NCI-H82 treated with DMSO at 0.1 percent for 48 hours (cell line): Measurements from ENCODE around the gene CCNC.
"Not testable (repeated sequence)": the region's sequence is repeated elsewhere in the genome, so short reads cannot be mapped to it uniquely, and the experiment has no call there.

Source experiments
- DNase-seq: peaks from one replicate; lab custom pipeline; 2025; ENCODE audit not compliant: unreplicated experiment; lab: John Stamatoyannopoulos, UW

Gene CCNC

DNA sequence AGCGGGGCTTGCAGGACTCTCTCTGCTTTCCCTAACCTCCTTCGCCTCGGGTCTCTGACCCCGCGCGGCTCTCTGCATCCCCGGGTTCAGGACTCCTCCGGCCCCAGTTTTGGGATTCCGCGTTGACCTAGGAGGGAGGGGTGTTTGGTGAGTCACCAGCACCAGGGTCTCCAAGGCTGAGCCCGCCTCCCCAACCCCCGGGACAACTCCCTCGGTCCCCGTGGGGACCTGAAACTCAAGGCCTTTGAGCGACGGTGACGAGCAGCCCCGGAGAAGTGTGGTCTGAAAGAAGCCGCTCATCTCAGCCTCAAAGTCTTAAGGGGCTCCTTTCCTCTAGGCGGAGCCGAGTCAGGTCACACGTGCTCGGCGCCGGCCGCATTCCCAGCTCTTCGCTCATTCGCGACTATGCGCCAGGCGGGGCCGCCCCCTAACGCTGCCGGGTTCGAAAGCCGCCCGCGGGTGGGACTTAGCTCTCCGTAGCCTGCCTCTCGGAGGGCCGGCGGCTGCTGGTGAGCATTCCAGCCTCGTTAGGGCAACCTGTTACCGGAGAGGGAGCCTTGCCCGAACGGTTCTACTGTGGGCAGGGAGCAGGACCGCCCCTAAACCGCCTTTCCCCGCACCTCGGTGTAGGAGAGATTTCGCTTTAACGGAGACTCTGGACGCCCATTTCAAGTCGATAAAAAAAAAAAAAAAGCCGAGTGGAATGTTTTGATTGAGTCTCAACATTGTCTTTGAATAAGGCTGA lies 35.1 kb upstream of the CCNC start:
- DNase-seq = no peak

DNA sequence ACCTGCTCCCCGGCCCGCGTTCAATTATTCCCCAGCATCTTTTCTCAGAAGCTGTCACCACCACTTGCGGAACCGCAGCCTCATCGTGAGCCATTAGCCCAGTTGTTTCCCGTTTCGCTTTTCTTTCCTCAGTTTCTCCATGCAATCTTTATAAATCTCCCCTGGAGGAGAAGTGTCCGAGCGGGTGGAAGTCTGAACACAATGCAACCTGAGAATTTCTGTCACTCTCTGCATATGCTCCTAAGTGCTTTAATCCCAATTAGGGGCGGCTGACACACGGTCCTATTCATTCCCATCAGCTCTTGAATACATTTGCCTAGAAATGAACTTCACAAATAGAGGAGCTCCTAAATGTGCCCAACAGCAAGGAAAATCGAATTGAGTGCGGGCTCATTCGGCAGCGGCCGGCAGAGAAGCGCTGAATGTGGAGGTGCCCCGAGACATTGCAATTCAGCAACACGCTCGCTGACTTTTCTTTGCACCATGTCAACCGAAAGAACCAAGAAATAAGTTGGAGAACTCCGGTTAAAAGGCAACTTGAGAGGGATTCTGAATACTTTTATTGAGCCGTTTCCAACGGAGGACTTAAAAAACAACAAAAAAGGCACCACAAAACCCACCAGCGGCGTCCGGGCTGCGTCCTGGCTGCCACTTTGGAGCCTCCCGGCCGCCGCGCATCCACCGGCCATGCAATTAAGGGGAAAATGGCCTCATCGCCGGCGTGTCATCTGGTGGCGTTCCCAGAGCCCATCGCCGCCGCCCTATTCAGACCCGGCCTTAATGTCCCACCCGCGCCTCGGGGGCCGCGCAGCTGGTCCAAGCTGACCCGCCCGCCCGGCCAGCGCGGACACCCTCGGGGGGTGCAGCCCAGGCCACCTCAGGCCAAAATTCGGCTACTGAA lies 34.3 kb upstream of the CCNC start:
- DNase-seq = peak; percentile 5

DNA sequence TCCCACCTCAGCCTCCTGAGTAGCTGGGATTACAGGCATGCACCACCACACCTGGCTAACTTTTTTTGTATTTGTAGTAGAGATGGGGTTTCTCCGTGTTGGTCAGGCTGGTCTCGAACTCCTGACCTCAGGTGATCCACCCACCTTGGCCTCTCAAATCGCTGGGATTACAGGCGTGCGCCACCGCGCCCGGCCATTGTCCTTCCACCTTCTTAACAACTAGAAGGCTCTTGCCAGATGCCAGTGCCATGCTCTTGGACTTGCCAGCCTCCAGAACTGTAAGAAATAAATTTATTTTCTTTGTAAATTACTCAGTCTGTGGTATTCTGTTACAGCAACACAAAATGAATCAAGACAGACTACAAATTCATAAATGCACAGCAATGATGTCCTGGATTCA lies 26.2 kb upstream of the CCNC start:
- DNase-seq = not testable (repeated sequence)

DNA sequence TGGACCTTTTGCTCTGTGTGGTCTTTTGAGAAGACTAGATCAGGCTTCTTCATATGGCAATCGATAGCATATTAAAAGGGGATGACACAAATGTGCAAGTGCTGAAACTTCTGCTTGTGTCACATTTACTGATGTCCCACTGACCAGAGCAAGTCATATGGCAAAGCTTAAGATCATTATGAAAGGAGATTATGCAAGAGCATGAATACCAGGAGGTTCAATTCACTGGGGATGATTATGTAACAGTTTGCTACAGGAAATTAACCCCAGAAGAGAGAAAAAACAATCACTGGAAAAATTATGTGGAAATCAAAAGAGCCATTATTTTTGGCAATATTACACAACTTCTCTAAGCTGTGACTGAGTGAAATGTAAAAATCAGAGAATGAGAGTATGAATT lies 24.4 kb upstream of the CCNC start:
- no peak for DNase-seq

DNA sequence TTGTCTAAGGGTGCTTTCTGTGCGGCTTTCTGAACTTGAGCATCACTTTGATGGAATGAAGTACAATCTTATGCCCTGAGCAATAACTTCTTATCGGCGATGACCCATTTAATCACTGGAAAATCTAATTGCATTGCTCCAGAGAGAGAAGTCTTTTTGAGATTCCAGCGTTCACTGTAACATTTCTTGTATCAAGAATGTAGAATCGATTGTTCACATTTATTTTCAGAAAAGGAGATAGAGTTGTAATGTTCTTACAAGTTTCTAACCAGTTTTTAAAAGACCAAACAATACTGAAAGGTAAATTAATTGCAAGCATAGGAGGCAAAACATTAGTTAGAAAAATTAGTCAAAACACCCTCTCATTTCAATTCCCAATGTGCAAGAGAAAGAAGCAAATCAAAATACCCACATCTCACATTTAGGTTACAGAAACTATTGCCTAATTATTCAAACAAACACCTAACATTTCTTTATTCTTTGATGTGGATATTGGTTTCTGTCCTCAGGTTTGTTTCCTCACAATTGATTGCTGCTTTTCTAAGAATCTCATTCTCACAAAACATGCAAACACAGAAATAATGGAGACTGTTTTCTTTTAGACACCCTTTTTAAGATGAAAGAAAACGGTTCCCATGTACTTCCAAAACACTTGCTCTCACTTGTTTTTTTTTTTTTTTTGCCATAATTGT lies 23.4 kb upstream of the CCNC start:
- no peak for DNase-seq

DNA sequence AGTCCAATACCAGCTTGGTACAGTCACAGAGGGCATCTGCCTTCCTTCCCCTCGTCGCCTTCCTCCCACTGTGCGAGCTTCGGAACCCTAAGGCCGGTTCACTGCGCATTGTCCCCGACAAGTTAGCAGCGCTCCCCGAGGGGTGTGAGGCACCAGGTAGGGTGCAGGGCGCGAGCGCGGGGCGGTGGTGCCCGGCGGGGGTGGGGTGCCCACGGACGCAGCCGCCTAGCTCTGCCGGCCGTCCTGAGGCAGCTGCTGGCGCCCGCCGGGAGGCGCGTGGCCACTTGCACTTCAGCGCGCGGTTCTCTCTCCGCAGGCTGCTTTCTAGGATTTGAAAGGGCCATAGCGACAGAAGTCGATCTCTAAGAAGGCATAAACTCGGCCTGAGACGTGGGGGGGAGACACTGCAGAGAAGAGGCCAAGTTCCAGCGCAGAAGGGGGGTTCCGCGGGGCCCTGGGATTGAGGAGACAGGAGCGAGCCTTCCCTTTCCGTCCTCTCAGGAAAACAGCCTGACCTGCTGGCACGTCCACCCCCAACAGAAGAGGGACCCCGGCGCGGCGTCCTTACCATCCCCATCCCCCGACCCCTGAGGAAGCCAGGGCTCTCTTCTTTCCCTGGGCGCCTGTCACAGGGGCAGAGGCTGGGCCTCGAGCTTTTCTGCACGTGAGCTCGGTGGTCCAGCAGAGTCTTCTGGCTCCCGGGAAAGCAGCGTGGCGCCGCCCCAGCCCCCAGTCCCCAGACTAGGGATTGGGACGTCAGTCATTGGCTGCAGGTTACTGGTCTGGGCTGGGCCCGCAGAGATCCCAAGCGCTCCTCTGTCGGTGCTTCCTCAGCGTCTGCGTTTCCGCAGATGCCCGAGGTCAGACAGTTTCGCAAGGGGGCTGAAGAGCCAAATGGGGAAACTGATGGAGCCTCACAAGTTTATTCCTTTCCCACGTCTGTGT lies 22.5 kb upstream of the CCNC start:
- no peak for DNase-seq

DNA sequence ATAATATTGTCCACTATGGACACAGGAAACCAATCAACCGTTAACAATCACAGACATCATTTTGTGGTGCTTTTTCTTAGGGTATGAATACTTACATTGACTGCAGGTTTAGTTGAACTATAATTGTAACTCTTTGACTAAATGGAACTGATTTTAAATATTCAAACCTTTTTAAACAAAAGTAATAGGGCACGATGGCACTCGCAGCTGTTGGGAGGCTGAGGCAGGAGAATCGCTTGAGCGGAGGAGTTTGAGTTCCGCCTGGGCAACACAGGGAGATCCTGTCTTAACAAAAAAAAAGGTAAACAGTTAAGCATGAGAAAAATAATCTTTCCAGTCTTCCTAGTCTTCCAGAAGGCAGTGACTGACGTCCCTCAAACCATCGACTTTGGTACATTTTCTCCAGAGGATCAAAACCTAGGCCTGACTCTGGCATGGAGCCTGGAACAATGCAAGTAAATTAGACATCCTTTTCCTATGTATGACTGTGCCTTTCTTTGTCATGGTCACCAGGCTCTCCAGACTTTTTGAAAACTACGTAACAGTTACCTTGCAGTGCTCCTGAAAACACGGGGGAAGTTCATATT lies 21.5 kb upstream of the CCNC start:
- DNase-seq = no peak

DNA sequence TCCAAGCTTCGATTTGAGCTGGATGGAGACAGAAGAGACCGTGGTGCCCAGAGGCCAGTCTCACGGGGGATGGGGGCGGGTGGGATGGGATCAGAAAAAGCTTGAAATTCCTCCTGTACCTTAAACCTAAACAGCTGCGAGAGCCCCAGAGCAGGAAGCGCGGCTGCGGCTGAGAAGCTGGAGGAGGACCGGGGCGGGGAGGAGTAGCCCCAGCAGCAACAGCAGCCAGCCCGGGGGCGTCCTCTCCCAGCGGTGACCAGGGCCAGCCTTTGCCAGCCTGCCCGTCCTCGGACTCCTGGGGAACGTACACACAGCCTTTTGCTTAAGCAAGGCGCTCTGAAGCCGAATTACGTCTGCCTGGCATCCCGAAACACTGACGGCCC lies 20.8 kb upstream of the CCNC start:
- DNase-seq = no peak

DNA sequence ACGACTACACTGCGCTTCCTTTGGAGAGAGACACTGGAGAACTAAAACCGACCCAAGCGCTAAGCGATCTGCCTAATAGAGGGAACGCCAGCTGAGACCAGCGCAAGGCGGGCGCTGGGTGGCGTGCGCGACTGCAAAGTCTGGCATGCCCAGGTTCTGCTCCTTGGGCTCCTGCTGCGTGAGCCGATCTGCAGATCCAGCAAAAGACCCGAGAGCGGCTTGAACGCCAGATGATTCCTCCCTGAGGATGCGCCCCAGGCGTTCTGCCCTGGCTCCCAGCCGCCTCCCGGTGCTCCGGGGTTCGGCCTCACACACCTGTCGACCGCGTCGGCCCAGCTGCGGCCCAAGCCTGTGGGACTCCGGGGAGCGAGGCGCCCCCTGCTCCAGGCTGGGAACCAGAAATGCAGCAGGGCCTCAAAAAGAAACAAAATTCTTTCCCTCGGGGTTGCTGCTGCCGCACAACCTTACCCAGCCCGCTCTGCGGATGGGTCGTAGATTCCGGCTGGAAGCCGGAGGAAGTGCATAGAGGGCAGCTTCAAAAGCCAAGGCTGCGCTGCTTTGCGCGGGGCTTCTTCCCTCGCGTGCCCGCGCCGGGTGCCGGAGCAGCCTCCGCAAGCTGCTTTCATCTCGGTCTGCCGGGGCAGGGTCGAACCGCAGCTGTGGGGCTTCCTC lies 20.3 kb upstream of the CCNC start:
- peak; percentile 38 for DNase-seq

DNA sequence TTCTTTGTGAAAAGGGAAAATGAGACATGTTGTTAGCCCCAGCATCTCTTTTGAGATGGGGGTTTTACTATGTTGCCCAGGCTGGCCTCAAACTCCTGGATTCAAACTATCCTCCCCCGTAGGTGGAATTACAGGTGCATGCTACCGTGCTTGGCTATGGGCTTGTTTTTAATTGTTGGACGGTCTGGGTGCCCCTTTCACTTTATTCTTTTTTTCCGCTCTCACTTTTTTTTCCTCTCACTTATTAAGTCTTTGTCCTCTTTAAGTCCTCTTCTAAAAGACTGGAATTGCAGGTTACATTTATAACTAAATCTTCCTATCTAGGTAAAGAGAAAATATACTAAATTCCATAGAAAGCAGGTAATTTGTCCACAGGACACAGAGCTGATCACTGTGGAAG lies 19.3 kb upstream of the CCNC start:
- no peak for DNase-seq

DNA sequence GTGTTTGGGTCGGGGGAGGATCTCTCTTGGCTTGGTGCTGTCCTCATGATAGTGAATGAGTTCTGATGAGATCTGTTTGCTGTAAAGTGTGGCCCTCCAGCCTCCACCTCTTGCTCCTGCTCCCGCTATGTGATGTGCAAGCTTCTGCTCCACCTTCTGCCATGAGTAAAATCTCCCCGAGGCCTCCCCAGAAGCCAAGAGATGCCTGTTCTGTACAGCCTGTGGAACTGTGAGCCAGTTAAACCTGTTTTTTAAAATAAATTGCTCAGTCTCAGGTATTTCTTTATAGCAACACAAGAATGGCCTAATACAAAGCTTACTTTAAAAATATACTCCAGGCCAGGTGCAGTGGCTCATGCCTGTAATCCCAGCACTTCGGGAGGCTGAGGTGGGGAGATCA lies 11.3 kb upstream of the CCNC start:
- DNase-seq = no peak

DNA sequence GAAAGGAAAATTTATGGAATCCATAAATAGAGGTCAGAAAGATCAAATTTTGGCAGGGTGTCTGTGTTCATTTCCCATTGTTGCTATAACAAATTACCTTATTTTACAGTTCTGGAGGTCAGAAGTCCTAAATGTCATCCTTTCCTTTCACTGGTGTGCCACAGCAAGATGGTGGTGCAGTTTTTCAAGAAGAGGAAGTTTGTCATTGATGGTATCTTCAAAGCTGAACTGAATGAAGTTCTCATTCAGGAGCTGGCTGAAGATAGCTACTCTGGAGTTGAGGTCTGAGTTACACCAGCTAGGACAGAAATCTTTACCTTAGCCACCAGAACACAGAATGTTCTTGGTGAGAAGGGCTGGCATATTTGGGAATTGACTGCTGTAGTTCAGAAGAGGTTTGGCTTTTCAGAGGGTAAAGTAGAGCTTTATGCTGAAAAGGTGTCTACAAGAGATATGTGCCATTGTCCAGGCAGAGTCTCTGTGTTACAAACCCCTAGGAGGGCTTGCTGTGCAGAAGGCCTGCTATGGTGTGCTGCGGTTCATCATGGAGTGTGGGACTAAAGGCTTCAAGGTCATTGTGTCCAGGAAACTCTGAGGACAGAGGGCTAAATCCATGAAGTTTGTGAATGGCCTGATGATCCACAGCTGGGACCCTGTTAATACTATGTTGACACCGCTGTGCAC lies 7.2 kb upstream of the CCNC start:
- no peak for DNase-seq

DNA sequence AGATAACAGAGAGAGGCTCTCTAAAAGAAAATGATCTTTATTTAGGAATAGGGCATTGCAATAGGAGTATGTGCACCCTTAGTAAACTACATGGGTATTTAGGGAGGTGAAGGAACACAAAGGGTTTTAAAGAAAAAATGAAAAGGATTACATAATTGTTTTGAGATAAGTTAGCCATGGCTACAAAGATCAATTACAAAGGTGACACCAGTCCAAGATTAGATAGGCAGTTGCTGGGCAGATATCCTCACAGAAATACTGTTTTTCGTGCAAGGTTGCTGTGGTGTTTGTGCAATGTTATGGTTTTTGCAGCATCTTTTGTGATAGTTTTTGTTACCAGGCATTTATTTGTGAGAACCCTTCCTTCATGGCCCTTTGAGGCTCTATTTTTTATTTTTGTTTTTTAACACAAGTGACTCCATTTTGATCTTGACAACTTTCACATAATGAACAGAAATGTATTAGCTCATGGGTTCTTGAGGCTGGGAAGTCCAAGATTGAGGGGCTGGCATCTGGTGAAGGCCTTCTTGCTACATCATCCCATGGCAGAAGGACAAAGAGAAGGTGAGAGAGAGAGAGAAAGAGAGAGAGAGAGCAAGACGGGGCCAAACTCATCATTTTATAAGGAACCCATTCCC lies 5.6 kb upstream of the CCNC start:
- no peak for DNase-seq

DNA sequence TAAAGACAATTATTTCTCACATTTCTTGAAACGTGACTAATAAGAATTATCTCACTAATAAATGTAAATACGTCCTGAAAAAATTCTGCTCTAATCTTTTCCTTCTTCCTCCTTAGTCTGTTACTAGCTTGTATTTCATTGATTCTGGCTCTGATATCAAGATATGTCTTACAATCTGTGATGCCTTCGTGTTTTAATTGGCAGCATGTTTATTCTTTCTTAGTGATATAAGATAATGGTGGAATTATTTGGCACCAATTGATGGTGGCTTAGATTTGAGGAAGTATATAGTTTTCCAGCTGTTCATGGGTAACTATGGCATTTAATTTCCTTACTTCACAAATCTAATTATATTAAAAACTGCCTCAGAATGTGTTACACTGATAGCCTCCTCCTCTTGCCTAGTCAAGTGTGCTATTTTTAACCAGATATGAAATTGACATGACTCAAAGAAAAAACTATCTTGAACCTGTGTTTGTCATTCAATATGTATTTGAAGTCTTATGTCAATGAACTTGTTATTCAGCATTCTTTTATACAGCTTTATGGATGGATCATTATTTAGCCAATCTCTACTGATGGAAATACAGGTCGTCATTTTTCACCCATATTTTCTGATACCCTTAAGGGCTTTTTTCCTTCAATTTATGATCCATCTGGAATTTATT lies 5.3 kb downstream of the CCNC start:
- DNase-seq = no peak

DNA sequence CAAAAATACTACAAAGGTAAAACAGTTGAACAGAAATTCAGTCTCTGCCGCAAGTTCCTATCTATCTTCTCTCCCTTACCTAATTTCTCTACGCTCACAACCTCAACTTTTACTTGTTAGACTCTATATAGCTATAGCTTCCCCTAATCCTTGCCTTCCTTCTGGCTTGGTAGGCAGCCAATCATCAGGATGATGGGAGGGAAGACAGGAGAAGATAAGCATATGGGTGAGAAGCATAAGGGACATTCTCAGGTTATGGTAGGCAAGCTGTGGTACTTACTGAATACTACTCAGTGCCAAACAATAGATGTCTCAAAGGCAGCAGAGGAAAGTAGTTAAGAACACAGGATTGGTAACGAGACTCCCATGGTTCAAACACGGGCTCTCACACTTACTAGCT lies 7.8 kb downstream of the CCNC start:
- no peak for DNase-seq

DNA sequence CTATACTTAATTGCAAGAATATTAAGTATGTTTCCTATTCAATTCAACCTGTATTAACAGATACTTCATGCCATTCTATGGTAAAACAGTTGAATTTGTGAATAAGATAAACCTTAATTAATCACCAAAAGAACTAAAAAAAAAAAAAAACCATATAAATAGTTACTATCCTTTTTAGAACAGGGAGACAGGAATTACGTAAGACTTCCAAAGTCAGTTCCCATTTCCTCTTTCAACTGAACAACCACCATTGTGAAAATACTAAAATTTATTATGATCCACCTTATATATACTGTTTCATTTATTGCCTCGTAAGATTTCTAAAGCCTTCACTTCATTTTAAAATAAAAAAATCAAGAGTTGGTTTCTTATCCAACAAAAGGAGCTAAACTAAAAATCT lies 9.4 kb downstream of the CCNC start:
- no peak for DNase-seq

DNA sequence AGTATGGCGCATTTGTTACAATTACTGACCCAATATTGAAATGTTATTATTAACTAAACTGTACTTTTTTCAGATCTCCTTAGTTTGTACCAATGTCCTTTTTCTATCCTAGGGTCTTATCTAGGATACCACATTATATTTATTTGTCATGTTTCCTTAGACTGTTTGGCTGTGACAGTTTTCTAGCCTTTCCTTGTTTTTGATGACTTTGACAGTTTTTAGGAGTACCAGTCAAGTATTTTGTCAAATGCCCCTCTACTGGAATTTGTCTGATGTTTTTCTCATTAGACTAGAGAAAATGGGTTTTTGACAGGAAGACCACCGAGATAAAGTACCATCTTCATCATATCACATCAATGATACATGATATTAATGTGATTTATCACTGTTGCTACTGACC lies 14.6 kb downstream of the CCNC start:
- DNase-seq = no peak

DNA sequence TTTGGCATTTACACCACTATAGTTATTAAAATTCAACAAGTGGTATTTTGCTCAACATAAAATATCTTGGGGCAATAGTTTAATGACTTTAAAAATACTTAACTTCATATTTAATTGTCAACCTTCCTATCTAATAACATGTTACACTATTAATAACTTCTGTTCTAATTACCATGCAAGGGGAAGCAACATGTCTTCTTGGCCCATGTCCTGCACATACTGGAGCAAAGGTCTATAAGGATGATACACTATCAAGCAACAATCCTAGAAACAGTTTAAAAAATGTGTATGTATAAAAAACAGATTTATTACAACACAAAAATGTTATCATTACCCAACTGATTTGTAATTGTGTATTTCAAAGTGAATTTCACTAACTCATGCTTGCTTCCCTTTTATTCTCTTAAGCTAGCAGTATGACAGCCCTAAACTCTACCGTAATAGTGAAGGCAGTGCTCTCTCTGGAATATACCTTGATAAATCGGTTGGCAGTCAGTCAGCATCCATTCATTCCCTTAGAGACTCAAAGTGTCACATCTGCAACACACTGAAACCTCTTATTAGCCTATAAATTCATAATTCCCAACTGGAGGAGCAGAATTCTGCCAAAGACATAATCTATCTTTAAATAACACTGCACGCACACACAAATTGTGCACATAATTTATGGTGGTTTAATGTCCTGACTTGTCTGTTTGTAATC lies 18.3 kb downstream of the CCNC start:
- DNase-seq = no peak
